ENCODE data around the gene CLTCL1. TPM values are rescaled to one million over a fixed set of nuclear protein-coding genes. Genes with fewer than 3 reads are reported as not detected.

CLTCL1 gene
- total RNA-seq, 2 donors from 2014 or later, result 12.1 to 26.2 TPM

- Histone ChIP-seq H3K27me3 (replicated peaks; ENCODE audit: insufficient read depth) (no peaks in the 10 kb centered on the region), H3K36me3 (no peaks in the 10 kb centered on the region), H3K9me3 (no peaks in the 10 kb centered on the region), H3K4me1 (replicated peaks) (no peaks in the 10 kb centered on the region), H3K27ac (no peak overlapping the region), H3K4me3 (no peak overlapping the region)
- intact Hi-C loops (cut with DNase I), result loop anchor here (5.0 kb wide), 1 partner anchor 248 kb away; the partner anchor contains the start of genes HIRA and MRPL40
- TF ChIP-seq CTCF (IDR thresholded peaks at IDR 0.05), result no peak
- TF ChIP-seq POLR2A (IDR thresholded peaks at IDR 0.05), result no peak
- TF ChIP-seq POLR2AphosphoS5 (IDR thresholded peaks at IDR 0.05), result no peak
- 89% methylated on average over 19 of the region's 20 CpGs for WGBS
- no peak for DNase-seq (ENCODE audit: low spot score)
These were observed 107.1 kb downstream of the CLTCL1 start for GRCh38 chr22:19184276-19184997.

GRCh38 chr22:19183216-19183615 is 108.3 kb downstream of the CLTCL1 start:
- H3K4me3 ChIP-seq, result no peak overlapping the region
- H3K4me1 ChIP-seq (replicated peaks), result no peaks in the 10 kb centered on the region
- H3K36me3 ChIP-seq, result no peaks in the 10 kb centered on the region
- TF ChIP-seq POLR2AphosphoS5 (IDR thresholded peaks at IDR 0.05) (no peak), POLR2A (IDR thresholded peaks at IDR 0.05) (no peak), CTCF (IDR thresholded peaks at IDR 0.05) (no peak)
- H3K27me3 ChIP-seq (replicated peaks; ENCODE audit: insufficient read depth), result no peaks in the 10 kb centered on the region
- 88% methylated on average over 6 of the region's 9 CpGs for WGBS
- no peaks in the 10 kb centered on the region for H3K9me3 ChIP-seq
- no peak for DNase-seq (ENCODE audit: low spot score)
- H3K27ac ChIP-seq, result no peak overlapping the region
- intact Hi-C loops (cut with DNase I), result loop anchor here (5.0 kb wide), 1 partner anchor 249 kb away; the partner anchor contains the start of genes HIRA and MRPL40

- Histone ChIP-seq H3K9me3 (no peaks in the 10 kb centered on the region), H3K4me3 (no peak overlapping the region), H3K4me1 (replicated peaks) (peaks cover under 1% of the 10 kb centered on the region), H3K27ac (no peak overlapping the region), H3K36me3 (no peaks in the 10 kb centered on the region), H3K27me3 (replicated peaks; ENCODE audit: insufficient read depth) (no peaks in the 10 kb centered on the region)
- 67% methylated on average over 9 of the region's 9 CpGs for WGBS
- DNase-seq (ENCODE audit: low spot score), result no peak
- intact Hi-C loops (cut with DNase I), result loop anchor here (5.0 kb wide), 1 partner anchor 250 kb away; the partner anchor contains the start of genes HIRA and MRPL40
- TF ChIP-seq CTCF (IDR thresholded peaks at IDR 0.05) (no peak), POLR2AphosphoS5 (IDR thresholded peaks at IDR 0.05) (no peak), POLR2A (IDR thresholded peaks at IDR 0.05) (no peak)
These were observed 108.9 kb downstream of the CLTCL1 start for GRCh38 chr22:19182472-19183157.

- intact Hi-C loops (cut with DNase I), result loop anchor here (2.0 to 5.0 kb wide), 2 partner anchors 250 to 297 kb away; partner anchors contain the start of genes CDC45, HIRA, MRPL40 and UFD1
These were observed 109.6 kb downstream of the CLTCL1 start for GRCh38 chr22:19181786-19182471.

More at GRCh38 chr22:19181786-19182471, 109.6 kb downstream of the CLTCL1 start:
- Histone ChIP-seq H3K4me1 (replicated peaks) (peaks cover 8% of the 10 kb centered on the region), H3K9me3 (no peaks in the 10 kb centered on the region), H3K27me3 (replicated peaks; ENCODE audit: insufficient read depth) (no peaks in the 10 kb centered on the region), H3K36me3 (no peaks in the 10 kb centered on the region), H3K27ac (no peak overlapping the region), H3K4me3 (no peak overlapping the region)
- no peak for DNase-seq (ENCODE audit: low spot score)
- no peak for TF ChIP-seq POLR2AphosphoS5 (IDR thresholded peaks at IDR 0.05)
- no peak for TF ChIP-seq POLR2A (IDR thresholded peaks at IDR 0.05)
- TF ChIP-seq CTCF (IDR thresholded peaks at IDR 0.05), result no peak
- WGBS, result 66% methylated on average over 12 of the region's 12 CpGs

Data from prostate gland (tissue), 2 donors.